ENCODE results near the gene AKR1D1. TPM values are rescaled to one million over a fixed set of nuclear protein-coding genes. Genes with fewer than 3 reads are reported as not detected.
"Not testable (repeated sequence)": the region's sequence is repeated elsewhere in the genome, so short reads cannot be mapped to it uniquely, and the experiment has no call there.

AKR1D1 gene
- total RNA-seq, 1 experiment from 2014 or later, result not detected

DNA sequence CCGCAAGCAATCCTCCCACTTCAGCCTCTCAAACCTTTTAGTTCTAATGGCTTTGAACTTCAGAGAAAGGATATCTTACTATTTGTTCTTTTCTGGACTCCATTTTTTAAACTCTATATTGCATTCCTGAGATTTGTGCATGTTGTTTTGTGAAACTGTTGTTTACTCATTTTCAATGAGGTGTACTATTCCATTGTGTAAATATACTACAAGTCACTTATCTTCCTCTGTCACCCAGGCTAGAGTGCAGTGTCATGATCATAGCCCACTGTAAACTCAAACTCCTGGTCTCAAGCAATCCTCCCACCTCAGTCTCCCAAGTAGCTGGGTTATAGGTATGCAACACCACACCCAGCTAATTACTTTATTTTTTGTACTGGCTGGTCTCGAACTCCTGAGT is 31.4 kb upstream of the AKR1D1 start:
- Histone ChIP-seq H3F3A (ENCODE audit: insufficient read depth, low read depth) (no peaks in the 10 kb centered on the region), H4K20me1 (ENCODE audit: insufficient read depth) (no peaks in the 10 kb centered on the region), H3K27ac (no peak overlapping the region), H3K9me2 (ENCODE audit: insufficient read depth) (no peaks in the 10 kb centered on the region), H3K36me3 (ENCODE audit: low read depth) (no peaks in the 10 kb centered on the region), H3K4me3 (no peak overlapping the region), H3K9me3 (ENCODE audit: insufficient read depth, low read depth) (no peaks in the 10 kb centered on the region), H3K27me3 (ENCODE audit: insufficient read depth, low read depth) (no peaks in the 10 kb centered on the region), H3K79me2 (ENCODE audit: low read depth) (no peaks in the 10 kb centered on the region), H3K4me1 (replicated peaks; ENCODE audit: insufficient read depth) (peaks cover 7% of the 10 kb centered on the region), H2AFZ (no peak overlapping the region), H3K4me2 (no peak overlapping the region)
- intact Hi-C loops (cut with micrococcal nuclease; ENCODE audit: unreplicated experiment), result no loop called here
- TF ChIP-seq, protein P1, sequence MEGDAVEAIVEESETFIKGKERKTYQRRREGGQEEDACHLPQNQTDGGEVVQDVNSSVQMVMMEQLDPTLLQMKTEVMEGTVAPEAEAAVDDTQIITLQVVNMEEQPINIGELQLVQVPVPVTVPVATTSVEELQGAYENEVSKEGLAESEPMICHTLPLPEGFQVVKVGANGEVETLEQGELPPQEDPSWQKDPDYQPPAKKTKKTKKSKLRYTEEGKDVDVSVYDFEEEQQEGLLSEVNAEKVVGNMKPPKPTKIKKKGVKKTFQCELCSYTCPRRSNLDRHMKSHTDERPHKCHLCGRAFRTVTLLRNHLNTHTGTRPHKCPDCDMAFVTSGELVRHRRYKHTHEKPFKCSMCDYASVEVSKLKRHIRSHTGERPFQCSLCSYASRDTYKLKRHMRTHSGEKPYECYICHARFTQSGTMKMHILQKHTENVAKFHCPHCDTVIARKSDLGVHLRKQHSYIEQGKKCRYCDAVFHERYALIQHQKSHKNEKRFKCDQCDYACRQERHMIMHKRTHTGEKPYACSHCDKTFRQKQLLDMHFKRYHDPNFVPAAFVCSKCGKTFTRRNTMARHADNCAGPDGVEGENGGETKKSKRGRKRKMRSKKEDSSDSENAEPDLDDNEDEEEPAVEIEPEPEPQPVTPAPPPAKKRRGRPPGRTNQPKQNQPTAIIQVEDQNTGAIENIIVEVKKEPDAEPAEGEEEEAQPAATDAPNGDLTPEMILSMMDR (conservative IDR thresholded peaks at IDR 0.05), result no peak
- TF ChIP-seq EZH2 (IDR thresholded peaks at IDR 0.05; ENCODE audit: low read depth), result no peak
- no peak for DNase-seq
- POLR2A ChIA-PET (ENCODE audit: unreplicated experiment), result no interaction called here
- CTCF ChIA-PET, result no interaction called here
- no TSS peak for BruUV-seq (replicated peaks)

DNA sequence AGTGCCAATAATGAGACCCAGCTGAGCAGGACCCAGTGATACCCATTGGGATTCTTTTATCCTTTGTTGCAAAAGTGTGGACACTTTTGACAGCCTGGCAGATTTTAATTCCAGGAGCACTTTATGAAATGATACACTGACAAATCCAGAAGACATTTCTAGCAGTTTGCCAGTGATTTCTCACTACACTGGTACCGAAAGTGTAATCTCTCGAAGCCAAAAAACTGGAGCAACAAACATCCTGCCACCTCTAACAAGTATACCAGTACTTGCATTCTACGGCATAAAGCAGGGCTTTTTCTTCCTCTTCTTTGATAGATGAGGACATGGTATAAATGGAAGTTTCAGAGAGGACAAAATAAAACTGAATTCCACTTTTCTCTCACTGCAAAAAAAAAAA is 28.4 kb upstream of the AKR1D1 start:
- no peaks in the 10 kb centered on the region for H3K27me3 ChIP-seq (ENCODE audit: insufficient read depth, low read depth)
- no peaks in the 10 kb centered on the region for H3K79me2 ChIP-seq (ENCODE audit: low read depth)
- CTCF ChIA-PET, result no interaction called here
- H3K27ac ChIP-seq, result no peak overlapping the region
- no peak for DNase-seq
- no peaks in the 10 kb centered on the region for H4K20me1 ChIP-seq (ENCODE audit: insufficient read depth)
- no peak overlapping the region for H3K4me2 ChIP-seq
- no peak for TF ChIP-seq EZH2 (IDR thresholded peaks at IDR 0.05; ENCODE audit: low read depth)
- TF ChIP-seq, protein P1 (conservative IDR thresholded peaks at IDR 0.05), result no peak
- POLR2A ChIA-PET (ENCODE audit: unreplicated experiment), result no interaction called here
- H2AFZ ChIP-seq, result no peak overlapping the region
- no peaks in the 10 kb centered on the region for H3F3A ChIP-seq (ENCODE audit: insufficient read depth, low read depth)
- BruUV-seq (replicated peaks), result no TSS peak
- H3K4me1 ChIP-seq (replicated peaks; ENCODE audit: insufficient read depth), result peaks cover 12% of the 10 kb centered on the region
- no peaks in the 10 kb centered on the region for H3K36me3 ChIP-seq (ENCODE audit: low read depth)
- intact Hi-C loops (cut with micrococcal nuclease; ENCODE audit: unreplicated experiment), result no loop called here
- no peak overlapping the region for H3K4me3 ChIP-seq
- no peaks in the 10 kb centered on the region for H3K9me3 ChIP-seq (ENCODE audit: insufficient read depth, low read depth)
- no peaks in the 10 kb centered on the region for H3K9me2 ChIP-seq (ENCODE audit: insufficient read depth)

GRCh38 chr7:138049505-138050116 is 26.6 kb upstream of the AKR1D1 start:
- no TSS peak for BruUV-seq (replicated peaks)
- intact Hi-C loops (cut with micrococcal nuclease; ENCODE audit: unreplicated experiment), result no loop called here
- H3K4me3 ChIP-seq, result no peak overlapping the region
- H3K9me3 ChIP-seq (ENCODE audit: insufficient read depth, low read depth), result no peaks in the 10 kb centered on the region
- no peaks in the 10 kb centered on the region for H4K20me1 ChIP-seq (ENCODE audit: insufficient read depth)
- peak overlapping the region; percentile 9; the same call in 1 of the 2 replicates for H3K4me2 ChIP-seq
- no peaks in the 10 kb centered on the region for H3K36me3 ChIP-seq (ENCODE audit: low read depth)
- ChIA-PET POLR2A (ENCODE audit: unreplicated experiment) (no interaction called here), CTCF (no interaction called here)
- H3K79me2 ChIP-seq (ENCODE audit: low read depth), result no peaks in the 10 kb centered on the region
- H3K27ac ChIP-seq, result peak overlapping the region; percentile 9; the same call in 1 of the 2 replicates
- TF ChIP-seq, protein P1 (conservative IDR thresholded peaks at IDR 0.05), result no peak
- TF ChIP-seq EZH2 (IDR thresholded peaks at IDR 0.05; ENCODE audit: low read depth), result no peak
- H3F3A ChIP-seq (ENCODE audit: insufficient read depth, low read depth), result no peaks in the 10 kb centered on the region
- H3K4me1 ChIP-seq (replicated peaks; ENCODE audit: insufficient read depth), result peaks cover 12% of the 10 kb centered on the region
- H3K27me3 ChIP-seq (ENCODE audit: insufficient read depth, low read depth), result no peaks in the 10 kb centered on the region
- H3K9me2 ChIP-seq (ENCODE audit: insufficient read depth), result no peaks in the 10 kb centered on the region
- no peak overlapping the region for H2AFZ ChIP-seq
- DNase-seq, result no peak

DNA sequence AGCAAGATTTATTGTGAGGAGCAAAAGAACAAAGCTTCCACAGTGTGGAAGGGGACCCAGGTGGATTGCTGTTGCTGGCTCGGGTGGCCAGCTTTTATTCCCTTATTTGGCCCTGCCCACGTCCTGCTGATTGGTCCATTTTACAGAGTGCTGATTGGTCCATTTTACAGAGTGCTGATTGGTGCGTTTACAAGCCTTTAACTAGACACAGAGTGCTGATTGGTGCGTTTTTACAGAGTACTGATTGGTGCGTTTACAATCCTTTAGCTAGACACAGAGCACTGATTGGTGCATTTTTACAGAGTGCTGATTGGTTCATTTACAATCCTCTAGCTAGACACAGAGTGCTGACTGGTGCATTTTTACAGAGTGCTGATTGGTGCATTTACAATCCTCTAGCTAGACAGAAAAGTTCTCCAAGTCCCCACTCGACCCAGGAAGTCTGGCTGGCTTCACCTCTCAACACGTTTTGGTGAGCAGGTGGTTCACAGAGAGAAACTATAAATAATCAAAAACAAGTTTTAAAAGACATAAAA is 24.5 kb upstream of the AKR1D1 start:
- POLR2A ChIA-PET (ENCODE audit: unreplicated experiment); H3K27me3 ChIP-seq (ENCODE audit: insufficient read depth, low read depth); intact Hi-C loops (cut with micrococcal nuclease; ENCODE audit: unreplicated experiment); H3K4me3 ChIP-seq; H3K9me2 ChIP-seq (ENCODE audit: insufficient read depth); H3K9me3 ChIP-seq (ENCODE audit: insufficient read depth, low read depth); CTCF ChIA-PET; DNase-seq; H2AFZ ChIP-seq; H4K20me1 ChIP-seq (ENCODE audit: insufficient read depth); H3K36me3 ChIP-seq (ENCODE audit: low read depth); H3K27ac ChIP-seq; H3K79me2 ChIP-seq (ENCODE audit: low read depth); BruUV-seq (replicated peaks); H3F3A ChIP-seq (ENCODE audit: insufficient read depth, low read depth); H3K4me2 ChIP-seq: not testable (repeated sequence)
- peaks cover 12% of the 10 kb centered on the region for H3K4me1 ChIP-seq (replicated peaks; ENCODE audit: insufficient read depth)

Measured in PC-9 (cell line).